Calu3 (cell line): ENCODE results near the gene CALML5. TPM values are rescaled to one million over a fixed set of nuclear protein-coding genes. Genes with fewer than 3 reads are reported as not detected.

Experiments
- BruUV-seq: library from RNA; stranded (reverse); fragments of 400-500 nt; replicated peaks from 2 replicates; lab custom pipeline; 2021; lab: Mats Ljungman, UMichigan
- CTCF ChIA-PET: fragments of 300-600 bp; sonication (Branson Sonifier 250); formaldehyde crosslinking; loops from one replicate; lab custom pipeline; 2022; ENCODE audit warnings: antibody characterized with exemption; lab: Charles Lee
- DNase-seq: peaks from one replicate; pipeline ENCODE4 v3.0.0; 2022
- H3K27ac Mint-ChIP-seq: one replicate; pipeline ENCODE4 v1.8.0; 2022; ENCODE audit warnings: mixed read lengths; ENCODE audit not compliant: unreplicated experiment
- H3K27me3 Mint-ChIP-seq: one replicate; pipeline ENCODE4 v1.8.0; 2022; ENCODE audit warnings: mixed read lengths; ENCODE audit not compliant: unreplicated experiment
- H3K36me3 Mint-ChIP-seq: one replicate; pipeline ENCODE4 v1.8.0; 2022; ENCODE audit warnings: mild to moderate bottlenecking, moderate library complexity, mixed read lengths; ENCODE audit not compliant: insufficient read depth, unreplicated experiment
- H3K4me1 Mint-ChIP-seq: one replicate; pipeline ENCODE4 v1.8.0; 2022; ENCODE audit warnings: mild to moderate bottlenecking, low read depth, mixed read lengths; ENCODE audit not compliant: unreplicated experiment
- H3K4me3 Mint-ChIP-seq: one replicate; pipeline ENCODE4 v1.8.0; 2022; ENCODE audit warnings: mild to moderate bottlenecking, low read depth, moderate library complexity, mixed read lengths; ENCODE audit not compliant: unreplicated experiment
- H3K9me3 Mint-ChIP-seq: one replicate; pipeline ENCODE4 v1.8.0; 2022; ENCODE audit warnings: low read depth, mixed read lengths; ENCODE audit not compliant: unreplicated experiment
- CTCF ChIP-seq: fragments of 200-600 bp; IDR thresholded peaks from one replicate; pipeline ENCODE4 v1.8.0; 2022; ENCODE audit warnings: antibody characterized with exemption; ENCODE audit not compliant: unreplicated experiment
- intact Hi-C: fragments of 100-400 bp; cut with micrococcal nuclease; formaldehyde crosslinking; loops from one replicate; pipeline ENCODE4 v1.10.0; 2022; ENCODE audit not compliant: unreplicated experiment
- total RNA-seq: library from RNA; stranded (reverse); gene quantifications from 2 replicates; pipeline ENCODE4 v1.2.3, GENCODE V29; 2022

Gene CALML5
- total RNA-seq, 1 experiment from 2014 or later = not detected

GRCh38 chr10:5462841-5463293 lies 36.5 kb downstream of the CALML5 start:
- H3K4me3 Mint-ChIP-seq = no peak overlapping the region
- BruUV-seq = no TSS peak
- no peaks in the 10 kb centered on the region for H3K9me3 Mint-ChIP-seq
- DNase-seq = no peak
- peak overlapping the region; percentile 48 for H3K27ac Mint-ChIP-seq
- H3K36me3 Mint-ChIP-seq = peaks cover 59% of the 10 kb centered on the region
- CTCF ChIA-PET = interaction anchor here (0.5 to 1.4 kb wide), 3 partner anchors 9 to 160 kb away, joined by 3 to 4 read pairs (median 3); no protein-coding TSS in a partner anchor
- TF ChIP-seq CTCF = no peak
- H3K4me1 Mint-ChIP-seq = peaks cover 27% of the 10 kb centered on the region
- no peaks in the 10 kb centered on the region for H3K27me3 Mint-ChIP-seq
- intact Hi-C loops = no loop called here

- no peak overlapping the region for H3K4me3 Mint-ChIP-seq
- no peak for TF ChIP-seq CTCF
- peaks cover 66% of the 10 kb centered on the region for H3K36me3 Mint-ChIP-seq
- intact Hi-C loops = no loop called here
- CTCF ChIA-PET = interaction anchor here (0.5 to 1.4 kb wide), 4 partner anchors 10 to 275 kb away, joined by 3 to 4 read pairs (median 3); no protein-coding TSS in a partner anchor
- H3K4me1 Mint-ChIP-seq = peaks cover 32% of the 10 kb centered on the region
- BruUV-seq = no TSS peak
- peak overlapping the region; percentile 48 for H3K27ac Mint-ChIP-seq
- DNase-seq = no peak
- no peaks in the 10 kb centered on the region for H3K9me3 Mint-ChIP-seq
- H3K27me3 Mint-ChIP-seq = no peaks in the 10 kb centered on the region
Observed at GRCh38 chr10:5461914-5462840, 37.2 kb downstream of the CALML5 start.

- CTCF ChIA-PET = interaction anchor here (0.6 to 1.3 kb wide), 3 partner anchors 39 to 276 kb away, joined by 3 to 5 read pairs (median 3); no protein-coding TSS in a partner anchor
- no peak for DNase-seq
- Mint-ChIP-seq H3K27ac (peak overlapping the region; percentile 48), H3K9me3 (no peaks in the 10 kb centered on the region), H3K27me3 (no peaks in the 10 kb centered on the region), H3K4me1 (peaks cover 22% of the 10 kb centered on the region), H3K4me3 (no peak overlapping the region), H3K36me3 (peaks cover 70% of the 10 kb centered on the region)
- no TSS peak for BruUV-seq
- intact Hi-C loops = no loop called here
- TF ChIP-seq CTCF = no peak
Observed at GRCh38 chr10:5461203-5461588, 38.2 kb downstream of the CALML5 start.

- intact Hi-C loops = no loop called here
- H3K27me3 Mint-ChIP-seq = no peaks in the 10 kb centered on the region
- H3K4me3 Mint-ChIP-seq = no peak overlapping the region
- peaks cover 76% of the 10 kb centered on the region for H3K36me3 Mint-ChIP-seq
- TF ChIP-seq CTCF = no peak
- DNase-seq = no peak
- BruUV-seq = no TSS peak
- H3K9me3 Mint-ChIP-seq = no peaks in the 10 kb centered on the region
- peaks cover 18% of the 10 kb centered on the region for H3K4me1 Mint-ChIP-seq
- CTCF ChIA-PET = interaction anchor here (1.1 to 1.3 kb wide), 2 partner anchors 88 to 159 kb away, joined by 4 to 5 read pairs; no protein-coding TSS in a partner anchor
- no peak overlapping the region for H3K27ac Mint-ChIP-seq
Observed at GRCh38 chr10:5460468-5461202, 38.7 kb downstream of the CALML5 start.
